K562 (cell line): Measurements from ENCODE around the gene ARHGDIA. TPM values are rescaled to one million over a fixed set of nuclear protein-coding genes. Genes with fewer than 3 reads are reported as not detected.

ENCODE experiments used
- ATAC-seq: fragments of 200-7000 bp; cut with Tn5 transposase; 3 replicates; pipeline ENCODE4 v1.9.1; 2020; ENCODE audit warnings: moderate library complexity
- BruUV-seq: library from RNA; stranded (reverse); fragments of 400-500 nt; replicated peaks from 2 replicates; lab custom pipeline; 2021; lab: Mats Ljungman, UMichigan
- CTCF ChIA-PET: fragments of 300-600 bp; formaldehyde crosslinking; extraction: SDS; loops from one replicate; lab custom pipeline; 2021; ENCODE audit warnings: low intra/inter-chr PET ratio; lab: Yijun Ruan, JAX
- POLR2A ChIA-PET: fragments of 300-600, 350-650 bp; sonication (Branson Sonifier 250); formaldehyde crosslinking; extraction: SDS; loops from one replicate; lab custom pipeline; 2021; ENCODE audit warnings: antibody characterized with exemption, inconsistent platforms; lab: Yijun Ruan, JAX
- DNase-seq, 4 experiments: peaks; one replicate each; pipeline versions ENCODE4 v3.0.0 to v3.0.0-alpha.2; 2011 to 2018; ENCODE audit warnings: low spot score in 3 of 4, mixed read lengths in 3 of 4; ENCODE audit errors: extremely low read depth in 1 of 4
- FAIRE-seq: peaks from 2 replicates; lab custom pipeline; 2011; peaks lifted over from hg19 to GRCh38; lab: Jason Lieb, UNC
- H2AFZ ChIP-seq: 2 replicates; pipeline ENCODE4 v1.6.0; 2011; ENCODE audit warnings: low read depth, low read length, control low read depth, inconsistent platforms
- H3K27ac ChIP-seq: fragments of 200-600 bp; 3 replicates; pipeline ENCODE4 v1.8.0; 2011; ENCODE audit warnings: low read depth, mild to moderate bottlenecking, control low read depth, inconsistent platforms, low read length, moderate library complexity, mixed read lengths; ENCODE audit errors: extremely low read depth
- H3K27me3 ChIP-seq, 2 experiments: fragments of 300-600 bp in 1 of 2; 2 replicates in 1 of 2; 3 replicates in 1 of 2; pipeline versions ENCODE4 v1.6.0 to v1.8.0; 2011; ENCODE audit warnings: inconsistent platforms in 2 of 2, low read length in 2 of 2, mild to moderate bottlenecking in 1 of 2, mixed read lengths in 1 of 2, moderate library complexity in 1 of 2; ENCODE audit not compliant: control insufficient read depth in 2 of 2, insufficient read depth in 2 of 2
- H3K36me3 ChIP-seq: fragments of 300-600 bp; 3 replicates; pipeline ENCODE4 v1.8.0; 2011; ENCODE audit warnings: mild to moderate bottlenecking, low read length, inconsistent platforms; ENCODE audit not compliant: control insufficient read depth, insufficient read depth
- H3K4me1 ChIP-seq, 2 experiments: fragments of 200-600 bp in 1 of 2; replicated peaks in 1 of 2; 2 replicates in 1 of 2; 3 replicates in 1 of 2; pipeline versions ENCODE4 v1.5.1 to v1.8.0; 2011; ENCODE audit warnings: inconsistent platforms in 2 of 2, low read length in 2 of 2, mild to moderate bottlenecking in 1 of 2, mixed read lengths in 1 of 2, moderate library complexity in 1 of 2; ENCODE audit not compliant: control insufficient read depth in 2 of 2, insufficient read depth in 2 of 2
- H3K4me2 ChIP-seq: 2 replicates; pipeline ENCODE4 v1.6.1; 2011; ENCODE audit warnings: low read length, control low read depth, inconsistent platforms, mixed read lengths; ENCODE audit not compliant: insufficient read depth
- H3K4me3 ChIP-seq: fragments of 200-600 bp; sonication (generic), shearing (Covaris generic); 2 replicates; pipeline ENCODE4 v1.5.1; 2016; ENCODE audit warnings: control low read depth, inconsistent platforms
- H3K79me2 ChIP-seq: fragments of 200-600 bp; 3 replicates; pipeline ENCODE4 v1.8.0; 2011; ENCODE audit warnings: low read length, inconsistent platforms; ENCODE audit not compliant: control insufficient read depth, insufficient read depth
- H3K9ac ChIP-seq, 2 experiments: 2 replicates each; pipeline versions ENCODE4 v1.6.0 to v1.6.1; 2011; ENCODE audit warnings: low read depth in 2 of 2, low read length in 2 of 2, control low read depth in 1 of 2, inconsistent platforms in 1 of 2, mild to moderate bottlenecking in 1 of 2, mixed read lengths in 1 of 2; ENCODE audit not compliant: insufficient read depth in 1 of 2
- H3K9me1 ChIP-seq: one replicate; pipeline ENCODE4 v1.6.0; 2011; ENCODE audit warnings: inconsistent platforms, mild to moderate bottlenecking, low read length, moderate library complexity; ENCODE audit not compliant: control insufficient read depth, insufficient read depth
- H3K9me3 ChIP-seq: replicated peaks from 2 replicates; pipeline ENCODE4 v1.5.1; 2011; ENCODE audit warnings: low read depth, low read length, inconsistent platforms; ENCODE audit not compliant: control insufficient read depth, insufficient read depth
- H4K20me1 ChIP-seq: replicated peaks from 2 replicates; pipeline ENCODE4 v1.6.1; 2011; ENCODE audit warnings: low read length, inconsistent platforms, mixed read lengths; ENCODE audit not compliant: control insufficient read depth, insufficient read depth
- POLR2G ChIP-seq: fragments of 200-400 bp; formaldehyde crosslinking; IDR thresholded peaks from 2 replicates; pipeline ENCODE4 v1.6.1; 2017; ENCODE audit warnings: low read depth, mild to moderate bottlenecking, antibody characterized with exemption, low read length, moderate library complexity
- ZBTB33 ChIP-seq: sonication (generic); formaldehyde crosslinking; IDR thresholded peaks from 2 replicates; pipeline ENCODE4 v1.8.1; 2023; ENCODE audit warnings: mild to moderate bottlenecking, missing genetic modification reagents
- WGBS: fragments of 100-300 bp; shearing (Covaris generic); methylation state at CpG from one replicate; pipeline ENCODE4 v1.1.6; 2016; ENCODE audit warnings: low coverage, mixed read lengths; ENCODE audit not compliant: insufficient coverage; ENCODE audit errors: missing lambda C conversion rate; 5-methylcytosine and 5-hydroxymethylcytosine counted together
- in situ Hi-C: fragments of 300-500 bp; cut with MboI; formaldehyde crosslinking; loops from 4 replicates; pipeline ENCODE4 v1.15.0; 2018; ENCODE audit warnings: inconsistent platforms, mixed read lengths
- intact Hi-C: fragments of 100-400 bp; cut with micrococcal nuclease; formaldehyde crosslinking; loops from 2 replicates; pipeline ENCODE4 v1.14.2; 2022
- polyA plus RNA-seq, 8 experiments: library from polyadenylated mRNA; depleted of rRNA in 4 of 8; stranded (reverse) in 5 of 8; unstranded in 3 of 8; fragments of >200 nt; fragmentation: Nextera tagmentation in 2 of 8; fragmentation: Illumina TruSeq in 1 of 8; extraction: Ambion mirVana in 2 of 8; extraction: Trizol in 1 of 8; gene quantifications; 2 replicates each; pipeline versions ENCODE4 v1.2.1 to v1.2.3, GENCODE V29; 2011 to 2014; ENCODE audit warnings: inconsistent platforms in 1 of 8, missing spikeins in 1 of 8
- total RNA-seq, 7 experiments: library from RNA; depleted of rRNA in 6 of 7; stranded (reverse); fragments of >200 nt in 6 of 7; fragmentation: Illumina TruSeq in 2 of 7; extraction: Trizol in 2 of 7; gene quantifications; 2 replicates each; pipeline versions ENCODE4 v1.2.1 to v1.2.3, GENCODE V29; 2011 to 2021; ENCODE audit warnings: low replicate concordance in 1 of 7
- TF ChIP-seq, protein P1 (sequence below): fragments of 250-450 bp; sonication (Bioruptor Pico); IDR thresholded peaks from 2 replicates; pipeline ENCODE4 v1.5.0; 2021

The ARHGDIA gene
- total and polyA plus RNA-seq, 9 of the 15 experiments (the other 6 are each of a cell fraction or from before 2014, with no cell fraction given), result 9.6 to 340 (median 97.6) TPM

DNA sequence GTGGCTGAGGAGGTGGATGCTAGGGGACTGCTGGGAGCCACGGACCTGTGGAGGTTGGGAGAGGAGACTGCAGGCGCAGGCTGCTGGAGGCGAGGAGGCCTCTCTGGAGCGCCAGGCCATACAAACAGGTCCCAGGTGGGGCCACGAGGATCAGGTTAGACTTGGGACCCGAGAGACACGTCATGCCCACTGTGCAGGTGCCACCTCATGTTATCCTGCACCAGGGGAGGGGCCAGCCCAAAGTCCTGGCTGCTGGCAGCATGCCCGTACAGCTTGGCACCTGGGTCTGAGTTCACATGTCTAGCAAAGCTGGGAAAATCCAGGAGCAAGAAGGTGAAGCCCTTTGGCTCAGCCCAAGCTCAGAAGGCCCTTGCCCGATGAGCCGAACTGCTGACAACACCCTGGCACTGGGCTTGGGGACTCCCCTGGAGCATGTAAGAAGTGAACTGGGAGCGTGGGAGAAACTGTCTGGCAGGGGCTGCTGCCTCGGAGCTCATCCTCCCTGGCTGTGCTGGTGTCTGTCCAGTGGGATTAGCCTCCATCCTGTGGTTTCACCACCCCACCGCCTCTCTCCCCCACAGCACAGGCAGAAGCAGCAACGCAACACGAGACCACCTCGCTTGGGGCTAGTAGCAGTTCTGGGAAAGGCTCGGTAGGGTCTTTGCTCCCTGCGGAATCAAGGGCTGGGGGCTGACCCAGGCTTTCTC, 5.3 kb downstream of the ARHGDIA start (continued):
- TF ChIP-seq ZBTB33, result peak; percentile 72
- TF ChIP-seq POLR2G, result peak; percentile 63

DNA sequence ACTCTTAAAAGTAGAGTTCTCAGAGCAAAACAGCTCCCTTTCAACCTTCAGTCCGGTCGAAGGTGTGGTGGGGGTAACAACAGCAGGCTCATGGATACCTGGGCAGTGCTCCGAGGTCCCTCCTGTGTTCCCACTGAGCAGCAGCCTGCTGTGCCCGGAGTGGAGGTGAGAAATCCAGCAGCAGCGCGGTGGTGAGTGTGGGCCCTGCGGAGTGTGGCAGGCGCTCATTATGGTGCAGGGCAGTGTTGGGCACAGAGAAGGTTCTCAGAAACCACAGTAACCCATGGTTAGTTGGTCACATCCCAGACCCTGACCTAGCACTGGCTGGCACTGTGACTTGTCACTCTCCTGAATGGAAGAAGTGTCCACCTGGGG, 5.8 kb downstream of the ARHGDIA start:
- H2AFZ ChIP-seq, result no peak overlapping the region
- H3K9me1 ChIP-seq, result no peaks in the 10 kb centered on the region
- H3K9me3 ChIP-seq, result no peaks in the 10 kb centered on the region
- peaks cover 35 to 79% of the 10 kb centered on the region in 2 experiments for H3K4me1 ChIP-seq
- ChIA-PET CTCF (no interaction called here), POLR2A (interaction anchor here (0.6 to 1.4 kb wide), 5 partner anchors 13 to 182 kb away, joined by 3 to 5 read pairs (median 3); partner anchors contain the start of genes ARL16, HGS and SIRT7)
- H3K79me2 ChIP-seq, result peaks cover 66% of the 10 kb centered on the region
- 88% methylated on average over 8 of the region's 8 CpGs for whole genome bisulfite sequencing
- intact Hi-C loops (no loop called here), in situ Hi-C loops (no loop called here)
- peak overlapping the region in 1 of 2 experiments; percentile 80; a peak in 2 of 4 replicates for H3K9ac ChIP-seq
- H3K4me3 ChIP-seq, result no peak overlapping the region
- no peak overlapping the region for H3K4me2 ChIP-seq
- no peak for FAIRE-seq
- no peak for ATAC-seq
- peaks cover 40% of the 10 kb centered on the region for H4K20me1 ChIP-seq
- H3K36me3 ChIP-seq, result peaks cover 69% of the 10 kb centered on the region
- BruUV-seq, result no TSS peak
- TF ChIP-seq, protein P1, sequence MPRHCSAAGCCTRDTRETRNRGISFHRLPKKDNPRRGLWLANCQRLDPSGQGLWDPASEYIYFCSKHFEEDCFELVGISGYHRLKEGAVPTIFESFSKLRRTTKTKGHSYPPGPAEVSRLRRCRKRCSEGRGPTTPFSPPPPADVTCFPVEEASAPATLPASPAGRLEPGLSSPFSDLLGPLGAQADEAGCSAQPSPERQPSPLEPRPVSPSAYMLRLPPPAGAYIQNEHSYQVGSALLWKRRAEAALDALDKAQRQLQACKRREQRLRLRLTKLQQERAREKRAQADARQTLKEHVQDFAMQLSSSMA, result no peak
- no peak for DNase-seq
- no peaks in the 10 kb centered on the region for H3K27me3 ChIP-seq
- H3K27ac ChIP-seq, result no peak overlapping the region
